Measurements from ENCODE around the gene PRRT2.
"Not testable (repeated sequence)": the region's sequence is repeated elsewhere in the genome, so short reads cannot be mapped to it uniquely, and the experiment has no call there.

The PRRT2 gene

DNA sequence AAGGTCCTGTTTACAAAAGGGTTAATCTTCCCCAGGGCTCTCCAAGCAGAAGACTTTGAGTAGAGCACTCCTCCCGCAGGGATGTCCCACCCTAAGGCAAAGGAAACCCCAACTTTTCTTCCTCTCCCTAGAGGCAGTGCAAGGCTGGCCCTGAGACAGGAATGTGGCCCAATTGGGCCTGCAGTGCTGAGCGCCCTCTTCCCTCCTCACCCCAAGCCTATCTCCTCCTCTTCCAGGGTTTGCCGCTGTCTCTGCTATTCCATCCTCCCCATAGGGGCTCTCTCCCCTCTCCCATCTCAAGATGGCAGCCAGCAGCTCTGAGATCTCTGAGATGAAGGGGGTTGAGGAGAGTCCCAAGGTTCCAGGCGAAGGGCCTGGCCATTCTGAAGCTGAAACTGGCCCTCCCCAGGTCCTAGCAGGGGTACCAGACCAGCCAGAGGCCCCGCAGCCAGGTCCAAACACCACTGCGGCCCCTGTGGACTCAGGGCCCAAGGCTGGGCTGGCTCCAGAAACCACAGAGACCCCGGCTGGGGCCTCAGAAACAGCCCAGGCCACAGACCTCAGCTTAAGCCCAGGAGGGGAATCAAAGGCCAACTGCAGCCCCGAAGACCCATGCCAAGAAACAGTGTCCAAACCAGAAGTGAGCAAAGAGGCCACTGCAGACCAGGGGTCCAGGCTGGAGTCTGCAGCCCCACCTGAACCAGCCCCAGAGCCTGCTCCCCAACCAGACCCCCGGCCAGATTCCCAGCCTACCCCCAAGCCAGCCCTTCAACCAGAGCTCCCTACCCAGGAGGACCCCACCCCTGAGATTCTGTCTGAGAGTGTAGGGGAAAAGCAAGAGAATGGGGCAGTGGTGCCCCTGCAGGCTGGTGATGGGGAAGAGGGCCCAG lies 1.0 kb downstream of the PRRT2 start:
- DNase-seq = no peak

DNA sequence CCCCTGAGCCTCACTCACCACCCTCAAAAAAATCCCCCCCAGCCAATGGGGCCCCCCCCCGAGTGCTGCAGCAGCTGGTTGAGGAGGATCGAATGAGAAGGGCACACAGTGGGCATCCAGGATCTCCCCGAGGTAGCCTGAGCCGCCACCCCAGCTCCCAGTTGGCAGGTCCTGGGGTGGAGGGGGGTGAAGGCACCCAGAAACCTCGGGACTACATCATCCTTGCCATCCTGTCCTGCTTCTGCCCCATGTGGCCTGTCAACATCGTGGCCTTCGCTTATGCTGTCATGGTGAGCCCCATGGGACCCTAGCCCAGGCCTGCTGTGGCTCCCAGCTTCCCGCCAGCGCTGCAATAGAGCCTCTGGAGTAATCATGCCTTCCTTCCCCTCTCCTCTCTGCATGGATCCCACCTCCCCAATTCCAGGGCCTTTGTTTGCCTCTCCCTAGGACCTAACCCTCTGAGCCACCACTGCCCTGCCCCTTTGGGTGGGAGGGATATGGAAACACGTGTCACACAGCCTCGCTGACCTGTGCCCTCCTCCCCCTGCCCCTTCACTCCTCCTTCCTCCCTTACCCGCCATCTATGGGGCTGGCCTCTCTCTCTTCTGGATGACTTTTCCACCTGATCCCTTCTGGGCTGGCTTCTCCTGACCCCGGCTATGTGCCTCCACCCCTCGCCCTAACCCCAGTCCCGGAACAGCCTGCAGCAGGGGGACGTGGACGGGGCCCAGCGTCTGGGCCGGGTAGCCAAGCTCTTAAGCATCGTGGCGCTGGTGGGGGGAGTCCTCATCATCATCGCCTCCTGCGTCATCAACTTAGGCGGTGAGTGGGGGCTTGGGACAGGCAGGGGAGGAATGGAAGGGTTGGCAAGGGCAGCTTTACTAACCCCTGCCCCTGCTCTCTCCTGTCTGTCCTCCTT lies 1.9 kb downstream of the PRRT2 start:
- DNase-seq = no peak

DNA sequence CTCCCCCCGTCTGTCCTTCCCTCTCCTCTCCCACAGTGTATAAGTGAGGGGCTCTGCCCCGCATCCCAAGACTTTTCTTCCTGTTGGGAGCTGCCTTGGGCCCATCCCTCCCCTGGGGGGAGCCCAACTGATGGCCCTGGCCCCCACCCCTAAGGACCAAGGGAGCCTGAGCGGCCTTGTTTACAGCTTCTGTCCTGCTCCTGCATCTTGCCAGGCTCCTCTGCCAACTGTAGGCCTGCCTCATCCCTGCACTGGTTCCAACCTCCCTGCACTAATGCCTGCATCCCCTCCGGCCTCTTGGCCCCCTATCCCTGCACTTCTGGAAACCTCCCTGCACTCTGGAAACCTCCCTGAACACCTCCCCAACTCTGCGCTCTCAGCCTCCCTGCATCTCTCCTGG lies 2.6 kb downstream of the PRRT2 start:
- DNase-seq = no peak

DNA sequence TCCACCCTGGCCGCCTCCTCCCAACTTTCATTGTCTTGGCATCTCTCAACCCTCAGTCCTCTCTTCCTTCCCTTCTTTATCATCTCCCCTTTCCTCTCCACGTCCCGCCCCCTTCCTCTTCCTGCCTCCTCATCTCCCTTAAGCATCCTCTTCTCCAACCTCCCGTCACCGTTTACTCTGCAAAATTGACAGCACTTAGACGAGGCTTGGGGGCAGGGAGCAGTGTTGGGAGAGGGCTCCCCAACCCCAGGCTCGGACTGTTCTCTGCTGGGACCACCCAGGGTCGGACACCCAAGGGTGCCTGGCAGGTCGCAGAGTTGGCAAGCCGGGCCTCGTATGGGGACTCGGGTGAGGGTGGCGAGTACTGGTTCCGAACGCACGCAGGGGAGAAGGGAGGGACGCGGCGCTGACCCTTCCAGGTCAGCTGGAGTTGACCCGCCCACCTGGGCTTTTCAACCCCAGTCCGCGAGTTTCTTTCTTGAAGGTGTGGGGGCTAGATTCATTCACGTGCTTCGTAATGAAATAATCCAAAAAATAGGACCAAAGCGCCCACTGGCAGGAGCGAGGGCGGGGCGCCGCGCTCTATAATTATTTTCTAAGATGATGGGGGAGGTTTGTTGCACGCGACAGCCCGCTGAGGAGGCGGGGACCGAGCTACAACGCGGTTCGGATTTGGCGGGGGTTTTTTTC lies 3.2 kb downstream of the PRRT2 start:
- DNase-seq = no peak

DNA sequence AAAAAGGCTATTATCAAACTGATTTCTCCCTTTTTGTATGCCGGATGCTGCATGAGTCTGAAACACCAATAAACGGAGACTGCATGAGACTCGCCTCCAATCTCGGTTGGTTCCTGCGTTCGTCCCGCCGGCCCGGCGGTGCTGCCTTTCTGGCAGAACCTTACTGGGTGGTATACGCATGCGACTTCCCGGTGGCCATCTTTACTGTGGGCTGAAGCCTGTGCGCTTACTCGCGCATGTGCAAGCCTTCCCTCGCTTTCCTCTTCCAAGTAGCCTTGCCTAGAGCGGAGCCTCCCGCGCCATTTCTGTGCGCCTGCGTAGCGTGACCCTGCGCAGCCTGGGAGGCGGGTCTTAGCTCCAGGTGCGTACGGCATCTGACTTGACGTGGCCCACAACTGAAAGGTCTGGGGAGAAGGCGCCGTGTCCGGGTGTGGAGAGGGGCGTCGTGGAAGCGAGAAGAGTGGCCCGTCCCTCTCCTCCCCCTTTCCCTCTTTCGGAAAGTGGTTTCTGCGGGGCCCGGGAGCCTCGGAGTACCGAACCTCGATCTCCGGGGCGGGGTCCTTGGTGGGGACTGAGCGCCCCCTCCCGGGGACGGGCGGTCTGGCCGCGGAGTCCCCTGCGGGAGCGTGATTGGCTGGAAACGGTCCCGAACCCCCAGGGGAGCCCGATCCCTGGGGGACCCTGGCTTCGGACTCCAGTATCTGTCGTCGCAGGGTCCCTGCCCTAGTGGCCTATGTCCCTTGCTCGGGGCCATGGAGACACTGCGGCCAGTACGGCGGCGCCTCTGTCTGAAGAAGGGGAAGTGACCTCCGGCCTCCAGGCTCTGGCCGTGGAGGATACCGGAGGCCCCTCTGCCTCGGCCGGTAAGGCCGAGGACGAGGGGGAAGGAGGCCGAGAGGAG lies 4.0 kb downstream of the PRRT2 start, which contains the start of gene PAGR1:
Gene PAGR1, plus strand, starts transcription at position 360 of the 901 bp plus-strand sequence. Its CDS starts 374 bp downstream, at position 734.
- peak; percentile 99 for DNase-seq

DNA sequence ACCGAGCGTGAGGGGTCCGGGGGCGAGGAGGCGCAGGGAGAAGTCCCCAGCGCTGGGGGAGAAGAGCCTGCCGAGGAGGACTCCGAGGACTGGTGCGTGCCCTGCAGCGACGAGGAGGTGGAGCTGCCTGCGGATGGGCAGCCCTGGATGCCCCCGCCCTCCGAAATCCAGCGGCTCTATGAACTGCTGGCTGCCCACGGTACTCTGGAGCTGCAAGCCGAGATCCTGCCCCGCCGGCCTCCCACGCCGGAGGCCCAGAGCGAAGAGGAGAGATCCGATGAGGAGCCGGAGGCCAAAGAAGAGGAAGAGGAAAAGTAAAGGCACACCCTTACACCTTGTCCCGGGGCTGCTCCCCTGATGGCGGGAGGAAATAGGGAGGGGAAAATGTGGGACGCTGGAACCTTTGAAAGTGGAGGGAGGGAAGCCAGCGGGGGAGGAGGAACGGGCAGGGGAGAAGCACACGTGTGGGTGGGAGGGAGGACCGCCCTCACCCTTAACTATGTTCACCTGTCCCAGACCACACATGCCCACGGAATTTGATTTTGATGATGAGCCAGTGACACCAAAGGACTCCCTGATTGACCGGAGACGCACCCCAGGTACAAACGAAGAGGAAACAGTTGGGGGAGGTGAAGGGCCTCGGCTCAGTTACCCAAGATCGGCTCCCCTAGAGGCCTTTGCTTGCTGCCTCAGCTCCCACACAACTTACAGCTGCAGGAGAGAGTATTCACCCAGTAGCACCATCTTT lies 4.9 kb downstream of the PRRT2 start:
- DNase-seq = peak; percentile 62

DNA sequence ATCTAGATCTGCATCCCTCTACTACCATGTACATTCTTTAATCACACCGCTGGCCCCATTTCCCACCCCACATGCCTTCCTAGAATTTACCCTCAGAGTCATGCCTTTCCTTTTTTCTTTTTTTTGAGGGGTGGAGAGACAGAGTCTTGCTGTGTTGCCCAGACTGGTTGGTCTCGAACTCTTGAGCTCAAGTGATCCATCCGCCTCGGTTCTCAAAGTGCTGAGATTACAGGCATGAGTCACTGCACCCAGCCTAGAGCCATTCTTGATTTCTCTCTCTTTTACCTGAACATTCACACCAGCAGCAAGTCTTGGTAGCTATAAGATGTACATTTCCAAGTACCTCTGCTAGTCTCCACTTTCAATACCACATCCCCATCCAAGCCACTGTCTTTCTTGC lies 6.1 kb downstream of the PRRT2 start:
- no peak for DNase-seq

DNA sequence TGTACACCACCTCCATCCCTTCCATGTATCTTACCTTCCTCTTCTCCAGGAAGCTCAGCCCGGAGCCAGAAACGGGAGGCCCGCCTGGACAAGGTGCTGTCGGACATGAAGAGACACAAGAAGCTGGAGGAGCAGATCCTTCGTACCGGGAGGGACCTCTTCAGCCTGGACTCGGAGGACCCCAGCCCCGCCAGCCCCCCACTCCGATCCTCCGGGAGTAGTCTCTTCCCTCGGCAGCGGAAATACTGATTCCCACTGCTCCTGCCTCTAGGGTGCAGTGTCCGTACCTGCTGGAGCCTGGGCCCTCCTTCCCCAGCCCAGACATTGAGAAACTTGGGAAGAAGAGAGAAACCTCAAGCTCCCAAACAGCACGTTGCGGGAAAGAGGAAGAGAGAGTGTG lies 7.5 kb downstream of the PRRT2 start:
- DNase-seq = no peak

DNA sequence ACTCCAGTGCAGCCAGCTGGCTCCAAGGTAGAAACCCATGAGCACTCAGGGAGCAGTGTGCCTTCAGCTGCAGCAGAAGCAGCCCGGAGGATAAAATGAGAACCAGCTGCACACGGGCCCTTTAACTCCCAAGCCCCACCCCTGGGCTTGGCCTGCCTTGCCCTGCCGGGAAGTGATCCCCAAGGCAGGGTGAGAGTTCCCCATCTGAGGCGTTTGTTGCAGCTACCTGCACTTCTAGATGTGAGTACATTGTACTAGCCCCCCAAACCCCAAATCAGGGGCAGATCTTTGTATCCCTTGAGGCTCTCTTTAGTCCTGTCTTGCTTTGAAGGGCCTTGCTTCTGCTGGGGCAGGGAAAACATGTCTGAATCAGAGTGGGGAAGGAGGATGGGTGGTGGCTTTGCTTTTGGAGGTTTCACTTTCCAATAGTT lies 8.3 kb downstream of the PRRT2 start, which contains the start of gene MVP:
Gene MVP, plus strand, starts transcription at position 192 of the 431 bp plus-strand sequence. CDS start 10,088 bp downstream, outside the sequence.
- peak; percentile 57 for DNase-seq

DNA sequence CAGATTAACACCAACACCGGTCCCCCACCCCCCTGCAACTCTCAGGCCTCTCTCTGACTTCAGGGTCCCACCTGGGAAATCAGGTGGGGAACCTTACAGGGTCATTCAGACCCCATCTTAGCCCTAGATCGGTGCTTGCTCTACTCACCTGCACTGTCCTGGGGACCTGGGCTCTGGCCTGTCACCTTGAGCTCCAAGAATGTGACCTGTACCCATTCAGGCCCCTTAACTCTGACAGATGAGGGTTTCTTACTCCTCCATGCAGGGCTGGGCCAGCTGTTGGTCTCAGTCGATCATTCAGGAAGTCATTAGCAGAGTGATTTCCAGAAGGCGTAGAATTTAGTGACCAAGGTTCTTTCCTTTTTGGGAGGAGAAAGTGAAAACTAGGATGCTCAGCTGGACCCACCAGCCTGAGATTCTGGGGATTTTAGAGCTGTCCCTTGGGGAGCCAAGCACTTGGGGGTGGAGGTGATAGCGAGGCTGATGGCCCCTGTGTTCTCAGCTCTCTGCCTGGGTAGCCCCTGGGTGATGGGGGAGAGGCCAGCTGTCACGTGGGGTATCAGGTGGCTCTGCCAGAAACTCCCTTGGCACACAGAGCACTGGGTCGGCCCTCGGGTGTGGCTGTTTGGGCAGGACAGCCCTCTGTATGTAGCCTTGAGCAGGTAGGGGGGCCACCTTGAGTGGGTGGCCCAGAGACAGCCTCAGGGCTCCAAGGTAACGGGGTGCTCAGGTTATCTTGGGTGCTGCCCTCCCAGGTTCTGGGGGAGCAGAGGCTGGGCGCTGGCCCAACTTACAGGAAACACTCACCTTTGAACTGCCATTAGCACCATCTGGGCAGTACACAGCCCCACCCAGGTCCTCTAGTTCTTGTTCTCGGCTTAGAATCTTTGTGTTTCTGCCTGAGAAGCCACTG lies 9.0 kb downstream of the PRRT2 start:
- peak; percentile 49 for DNase-seq

DNA sequence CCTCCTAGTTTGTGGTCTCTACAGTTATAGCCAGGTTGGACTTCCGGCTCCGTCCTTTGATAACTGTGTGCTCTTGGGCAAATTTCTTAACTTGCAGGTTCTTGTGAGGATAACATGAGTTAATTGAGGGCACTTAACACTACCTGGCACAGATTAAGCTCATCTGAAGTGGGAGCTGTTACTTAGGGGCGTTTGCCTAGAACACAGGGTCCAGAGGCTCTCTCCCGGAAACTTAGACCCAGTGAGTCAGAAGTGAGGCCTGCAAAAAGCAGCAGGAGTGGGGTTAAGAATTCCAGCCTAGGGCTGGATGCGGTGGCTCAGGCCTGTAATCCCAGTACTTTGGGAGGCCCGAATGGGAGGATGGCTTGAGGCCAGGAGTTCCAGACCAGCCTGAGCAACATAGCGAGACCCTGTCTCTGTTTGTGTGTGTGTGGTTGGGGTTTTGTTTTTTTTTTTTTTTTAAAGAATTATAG lies 9.7 kb downstream of the PRRT2 start:
- no peak for DNase-seq

DNA sequence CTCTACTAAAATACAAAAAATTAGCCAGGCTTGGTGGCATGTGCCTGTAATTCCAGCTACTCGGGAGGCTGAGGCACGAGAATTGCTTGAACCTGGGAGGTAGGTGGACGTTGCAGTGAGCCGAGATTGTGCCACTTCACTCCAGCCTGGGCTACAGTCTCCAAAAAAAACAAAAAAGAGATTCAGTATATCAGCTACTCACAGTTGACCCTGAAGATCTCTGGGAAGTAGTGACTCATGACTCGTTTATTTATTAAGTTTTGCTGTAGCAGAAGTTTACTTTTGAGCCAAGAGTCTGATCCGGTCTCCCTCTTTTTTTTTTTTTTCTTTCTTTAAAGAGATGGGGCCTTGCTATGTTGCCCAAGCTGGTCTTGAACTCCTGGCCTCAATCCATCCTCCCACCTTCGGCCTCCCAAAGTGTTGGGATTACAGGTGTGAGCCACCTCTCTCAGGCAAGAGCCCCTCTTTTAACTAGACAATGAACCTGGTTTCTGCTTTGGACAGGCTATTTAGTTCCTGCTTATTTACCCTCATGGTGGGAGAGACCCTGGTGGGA lies 12.7 kb downstream of the PRRT2 start:
- no peak for DNase-seq

DNA sequence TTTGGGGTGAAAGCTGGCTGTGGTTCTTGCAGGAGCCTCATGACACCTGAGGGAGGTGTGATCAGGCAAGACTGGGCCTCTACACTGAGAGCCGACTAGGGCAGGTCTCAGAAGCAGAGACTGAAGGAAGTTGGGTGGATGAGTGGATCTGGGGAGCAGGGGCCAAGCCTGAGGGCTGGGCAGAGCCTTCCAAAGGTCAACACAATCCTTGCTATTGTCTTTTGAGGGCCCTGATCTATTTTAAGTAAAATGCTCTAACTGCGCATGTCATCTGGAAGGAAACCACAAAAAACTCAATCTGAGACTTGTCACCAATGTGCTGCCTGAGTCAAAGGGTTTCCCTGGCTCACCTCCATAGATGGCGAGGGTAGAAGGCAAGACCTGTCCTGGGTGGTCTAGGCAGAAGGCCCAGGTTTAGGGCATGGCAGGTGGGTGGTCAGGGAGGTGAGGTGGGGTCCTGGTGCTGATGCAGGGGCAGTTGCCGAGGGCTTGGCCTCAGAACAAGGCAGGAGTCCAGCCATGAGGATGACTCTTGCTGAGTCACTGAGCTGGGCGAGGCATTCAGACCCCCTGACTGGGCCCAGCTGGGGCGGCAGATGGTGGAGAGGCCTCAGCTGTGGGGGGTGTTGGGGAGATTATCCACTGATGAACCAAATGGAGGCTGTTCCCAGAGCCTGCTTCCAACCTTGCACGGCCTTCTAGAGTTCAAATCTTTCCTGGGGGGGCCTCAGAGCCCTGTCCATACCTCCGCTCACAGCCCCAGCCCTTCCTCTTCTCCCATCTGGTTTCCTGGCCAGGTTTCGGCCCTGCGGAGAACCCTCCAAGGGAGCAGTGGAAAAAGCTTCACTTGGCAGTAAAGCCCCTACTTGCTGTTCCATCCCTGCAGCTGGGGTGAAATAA lies 13.4 kb downstream of the PRRT2 start:
- peak; percentile 40 for DNase-seq

DNA sequence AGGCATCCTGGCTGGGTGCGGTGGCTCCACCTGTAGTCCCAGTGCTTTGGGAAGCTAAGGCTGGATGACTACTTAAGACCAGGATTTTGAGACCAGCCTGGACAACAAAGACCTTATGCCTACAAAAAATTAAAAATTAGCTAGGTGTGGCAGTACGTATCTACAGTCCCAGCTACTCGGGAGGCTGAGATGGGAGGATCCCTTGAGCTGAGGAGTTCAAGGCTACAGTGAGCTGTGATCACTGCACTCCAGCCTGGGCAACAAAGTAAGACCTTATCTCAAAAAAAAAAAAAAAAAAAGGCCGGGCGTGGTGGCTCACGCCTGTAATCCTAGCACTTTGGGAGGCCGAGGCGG lies 14.3 kb downstream of the PRRT2 start:
- no peak for DNase-seq

DNA sequence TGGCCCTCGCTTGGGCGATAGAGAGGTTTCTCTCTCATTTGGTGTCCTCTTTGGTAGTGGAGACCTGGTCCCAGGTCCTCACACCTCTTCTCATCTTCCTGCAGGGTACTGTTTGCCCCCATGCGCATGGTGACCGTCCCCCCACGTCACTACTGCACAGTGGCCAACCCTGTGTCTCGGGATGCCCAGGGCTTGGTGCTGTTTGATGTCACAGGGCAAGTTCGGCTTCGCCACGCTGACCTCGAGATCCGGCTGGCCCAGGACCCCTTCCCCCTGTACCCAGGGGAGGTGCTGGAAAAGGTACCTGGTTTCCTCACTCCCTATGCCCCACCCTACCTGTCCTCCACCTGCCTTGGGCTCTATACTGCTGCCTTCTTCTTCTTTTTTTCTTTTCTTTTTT lies 18.8 kb downstream of the PRRT2 start:
- DNase-seq = no peak

DNA sequence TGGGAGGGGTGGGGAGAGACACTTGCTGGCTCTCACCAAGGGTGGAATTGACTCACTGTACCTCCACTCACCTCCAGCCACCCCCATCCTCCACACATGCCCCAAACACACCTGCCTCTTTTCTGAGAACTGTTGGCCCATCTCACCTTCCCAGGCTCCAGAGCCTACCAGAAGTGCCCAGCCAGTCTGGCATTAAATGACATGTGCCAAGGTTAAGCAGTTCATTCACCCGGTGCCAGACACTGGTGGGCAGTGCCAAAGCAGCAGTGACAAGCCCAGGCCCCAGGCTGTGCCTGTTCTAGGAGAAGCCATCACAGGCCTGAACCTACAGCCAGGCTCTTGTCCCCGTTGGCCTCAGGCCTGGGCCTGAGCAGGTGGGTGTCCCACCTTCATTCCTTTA lies 19.5 kb downstream of the PRRT2 start:
- no peak for DNase-seq

DNA sequence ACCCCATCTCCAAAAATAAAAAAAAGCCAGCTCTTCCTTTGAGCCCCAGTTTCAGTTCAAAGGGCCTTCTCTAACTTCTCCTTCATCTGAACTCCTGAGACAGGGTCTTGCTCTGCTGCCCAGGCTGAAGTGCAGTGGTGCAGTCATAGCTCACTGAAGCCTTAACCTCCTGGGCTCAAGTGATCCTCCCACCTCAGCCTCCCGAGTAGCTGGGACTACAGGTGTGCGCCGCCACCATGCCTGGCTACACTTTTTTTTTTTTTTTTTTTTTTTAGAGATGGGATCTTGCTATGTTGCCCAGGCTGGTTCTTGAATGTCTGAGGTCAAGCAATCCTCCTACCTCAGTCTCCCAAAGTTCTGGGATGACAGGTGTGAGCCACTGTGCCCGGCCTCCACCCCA lies 21.2 kb downstream of the PRRT2 start:
- DNase-seq = not testable (repeated sequence)

DNA sequence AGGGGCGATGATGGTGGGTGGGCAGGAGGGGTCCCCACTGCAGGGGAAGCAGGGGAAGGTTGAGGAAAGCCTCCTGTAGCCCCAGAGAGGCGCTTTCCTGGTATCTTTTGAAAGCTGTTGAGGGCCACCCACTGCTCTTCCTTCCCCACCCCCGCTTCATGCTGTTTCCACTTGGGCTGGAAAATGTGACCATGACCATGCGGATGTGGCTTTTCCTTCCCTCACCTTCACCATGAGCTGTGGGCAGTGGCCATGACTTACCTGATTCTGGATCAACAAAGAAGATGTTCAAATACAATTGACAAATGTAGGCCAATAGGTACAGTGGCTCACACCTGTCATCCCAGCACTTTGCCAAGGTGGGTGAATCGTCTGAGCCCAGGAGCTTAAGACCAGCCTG lies 22.1 kb downstream of the PRRT2 start:
- DNase-seq = no peak
